ENCODE results near the gene DOCK7. TPM values are rescaled to one million over a fixed set of nuclear protein-coding genes. Genes with fewer than 3 reads are reported as not detected.

The DOCK7 gene, protein sequence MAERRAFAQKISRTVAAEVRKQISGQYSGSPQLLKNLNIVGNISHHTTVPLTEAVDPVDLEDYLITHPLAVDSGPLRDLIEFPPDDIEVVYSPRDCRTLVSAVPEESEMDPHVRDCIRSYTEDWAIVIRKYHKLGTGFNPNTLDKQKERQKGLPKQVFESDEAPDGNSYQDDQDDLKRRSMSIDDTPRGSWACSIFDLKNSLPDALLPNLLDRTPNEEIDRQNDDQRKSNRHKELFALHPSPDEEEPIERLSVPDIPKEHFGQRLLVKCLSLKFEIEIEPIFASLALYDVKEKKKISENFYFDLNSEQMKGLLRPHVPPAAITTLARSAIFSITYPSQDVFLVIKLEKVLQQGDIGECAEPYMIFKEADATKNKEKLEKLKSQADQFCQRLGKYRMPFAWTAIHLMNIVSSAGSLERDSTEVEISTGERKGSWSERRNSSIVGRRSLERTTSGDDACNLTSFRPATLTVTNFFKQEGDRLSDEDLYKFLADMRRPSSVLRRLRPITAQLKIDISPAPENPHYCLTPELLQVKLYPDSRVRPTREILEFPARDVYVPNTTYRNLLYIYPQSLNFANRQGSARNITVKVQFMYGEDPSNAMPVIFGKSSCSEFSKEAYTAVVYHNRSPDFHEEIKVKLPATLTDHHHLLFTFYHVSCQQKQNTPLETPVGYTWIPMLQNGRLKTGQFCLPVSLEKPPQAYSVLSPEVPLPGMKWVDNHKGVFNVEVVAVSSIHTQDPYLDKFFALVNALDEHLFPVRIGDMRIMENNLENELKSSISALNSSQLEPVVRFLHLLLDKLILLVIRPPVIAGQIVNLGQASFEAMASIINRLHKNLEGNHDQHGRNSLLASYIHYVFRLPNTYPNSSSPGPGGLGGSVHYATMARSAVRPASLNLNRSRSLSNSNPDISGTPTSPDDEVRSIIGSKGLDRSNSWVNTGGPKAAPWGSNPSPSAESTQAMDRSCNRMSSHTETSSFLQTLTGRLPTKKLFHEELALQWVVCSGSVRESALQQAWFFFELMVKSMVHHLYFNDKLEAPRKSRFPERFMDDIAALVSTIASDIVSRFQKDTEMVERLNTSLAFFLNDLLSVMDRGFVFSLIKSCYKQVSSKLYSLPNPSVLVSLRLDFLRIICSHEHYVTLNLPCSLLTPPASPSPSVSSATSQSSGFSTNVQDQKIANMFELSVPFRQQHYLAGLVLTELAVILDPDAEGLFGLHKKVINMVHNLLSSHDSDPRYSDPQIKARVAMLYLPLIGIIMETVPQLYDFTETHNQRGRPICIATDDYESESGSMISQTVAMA (N-terminal part only)
- total RNA-seq (10 to 100 TPM; 40.3 to 64.1 TPM), polyA plus RNA-seq (10 to 100 TPM in 1 of 2 donors, 1 to 10 TPM in 1; 6.1 to 18.2 TPM)
- long read RNA-seq, donor 1, partial matches to known transcripts, result 6 of 9 reads
- long read RNA-seq, donor 1, other reads (novel, unspliced or antisense), result 3 of 9 reads
- long read RNA-seq, donor 2, full-length matches to known transcripts, result 3 of 14 reads
- long read RNA-seq, donor 2, partial matches to known transcripts, result 5 of 14 reads
- long read RNA-seq, donor 2, other reads (novel, unspliced or antisense), result 6 of 14 reads

DNA sequence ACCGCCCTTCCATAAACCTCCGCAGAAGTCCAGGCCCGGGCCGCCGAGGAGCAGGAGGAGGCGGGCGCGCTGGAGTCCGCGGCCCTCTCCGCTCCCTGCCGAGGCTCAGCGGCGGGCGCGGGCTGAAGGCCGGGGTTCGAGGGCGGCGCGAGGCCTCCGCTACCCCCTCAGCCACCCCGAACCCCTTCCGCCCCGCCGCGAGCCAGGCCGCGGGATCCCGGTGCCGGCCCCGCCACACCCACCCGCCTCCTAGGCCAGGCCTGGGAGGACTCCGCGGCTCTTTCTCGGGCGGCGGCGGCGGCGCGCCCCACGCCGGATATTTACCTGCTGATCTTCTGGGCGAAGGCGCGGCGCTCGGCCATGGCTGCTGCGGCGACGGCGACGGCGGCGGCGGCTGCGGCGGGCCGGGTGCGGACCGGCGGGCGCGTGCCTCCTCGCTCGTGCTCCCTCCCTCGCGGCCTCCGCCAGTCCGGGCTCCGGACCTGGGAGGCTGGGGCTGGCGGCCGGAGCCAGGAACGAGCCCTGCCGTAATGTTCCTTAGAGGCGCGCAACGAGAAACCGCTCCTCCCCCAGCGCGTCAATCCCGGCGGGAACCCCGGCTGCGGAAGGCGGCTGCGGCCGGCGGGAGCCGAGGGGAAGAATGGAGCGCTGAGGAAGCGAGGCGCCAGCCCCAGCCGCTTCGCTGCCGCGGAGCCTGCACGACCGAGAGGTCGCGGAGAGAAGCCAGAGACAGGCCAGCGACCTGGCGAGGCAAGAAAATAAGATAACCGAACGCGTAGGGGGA, at the start of gene DOCK7:
DOCK7 (minus strand) TSS at position 484 of the 784 bp plus-strand sequence; CDS start at position 362, 122 bp downstream.
- Histone ChIP-seq H3K27ac (ENCODE audit: low read depth in 1 of 2, low read length in 2 of 2) (peak within 1 kb of the TSS; percentile 23 to 71), H3K27me3 (ENCODE audit: control insufficient read depth in 1 of 2, insufficient read depth in 2 of 2, low read length in 1 of 2) (no peaks in the 10 kb centered on the region), H3K36me3 (ENCODE audit: control insufficient read depth in 1 of 2, insufficient read depth in 2 of 2, low read length in 1 of 2) (no peaks in the 10 kb centered on the region), H3K4me1 (ENCODE audit: control insufficient read depth in 1 of 2, insufficient read depth in 2 of 2, low read length in 2 of 2) (peaks cover 0 to 4% of the 10 kb centered on the region in 2 donors), H3K9me3 (ENCODE audit: control insufficient read depth, low read length) (no peaks in the 10 kb centered on the region), H3K4me3 (ENCODE audit: low read length in 2 of 2) (peak within 1 kb of the TSS; percentile 86 to 94)
- ATAC-seq (ENCODE audit: low FRiP score), result peak; percentile 92
- intact Hi-C loops (cut with DNase I), result loop anchor here in 1 of 2 donors (5.0 kb wide), 1 partner anchor 39 kb away; no protein-coding TSS in a partner anchor
- WGBS, 2 donors, result 0% methylated on average over 77 to 107 of the region's 107 CpGs
- DNase-seq, result peak; percentile 88 to 94

GRCh38 chr1:62735491-62736171, 47.4 kb upstream of the DOCK7 start:
- intact Hi-C loops (cut with DNase I), result no loop called here
- Histone ChIP-seq H3K36me3 (ENCODE audit: control insufficient read depth in 1 of 2, insufficient read depth in 2 of 2, low read length in 1 of 2) (no peaks in the 10 kb centered on the region), H3K27me3 (ENCODE audit: control insufficient read depth in 1 of 2, insufficient read depth in 2 of 2, low read length in 1 of 2) (no peaks in the 10 kb centered on the region), H3K9me3 (ENCODE audit: control insufficient read depth, low read length) (no peaks in the 10 kb centered on the region), H3K4me3 (ENCODE audit: low read length in 2 of 2) (no peak overlapping the region), H3K4me1 (ENCODE audit: control insufficient read depth in 1 of 2, insufficient read depth in 2 of 2, low read length in 2 of 2) (peaks cover 0 to 2% of the 10 kb centered on the region in 2 donors), H3K27ac (ENCODE audit: low read depth in 1 of 2, low read length in 2 of 2) (no peak overlapping the region)
- ATAC-seq (ENCODE audit: low FRiP score) (no peak), DNase-seq (no peak)
- 47 to 51% methylated on average over 3 of the region's 3 CpGs for WGBS, 2 donors

- no peak for ATAC-seq (ENCODE audit: low FRiP score)
- 50 to 64% methylated on average over 3 of the region's 3 CpGs for WGBS, 2 donors
- H3K36me3 ChIP-seq (ENCODE audit: control insufficient read depth in 1 of 2, insufficient read depth in 2 of 2, low read length in 1 of 2), result no peaks in the 10 kb centered on the region
Measured at GRCh38 chr1:62732331-62732730, 44.1 kb upstream of the DOCK7 start.

DNA sequence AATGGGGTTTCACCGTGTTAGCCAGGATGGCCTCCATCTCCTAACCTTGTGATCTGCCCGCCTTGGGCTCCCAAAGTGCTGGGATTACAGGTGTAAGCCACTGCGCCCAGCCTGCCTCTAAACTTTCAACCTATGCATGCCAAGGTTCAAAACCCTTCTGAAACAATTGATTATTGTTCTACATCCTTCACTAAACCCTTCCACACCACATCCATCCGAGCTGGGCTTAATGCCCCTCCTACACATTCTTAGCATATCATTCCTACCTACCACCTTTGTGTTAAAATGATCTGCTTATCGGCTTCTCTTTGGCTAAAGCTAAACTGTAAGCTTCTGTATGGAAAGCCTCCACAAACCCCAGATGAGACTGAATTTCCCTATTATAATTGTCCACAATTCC, 40.8 kb upstream of the DOCK7 start:
- Histone ChIP-seq H3K9me3 (ENCODE audit: control insufficient read depth, low read length) (no peaks in the 10 kb centered on the region), H3K36me3 (ENCODE audit: control insufficient read depth in 1 of 2, insufficient read depth in 2 of 2, low read length in 1 of 2) (no peaks in the 10 kb centered on the region), H3K4me3 (ENCODE audit: low read length in 2 of 2) (no peak overlapping the region), H3K4me1 (ENCODE audit: control insufficient read depth in 1 of 2, insufficient read depth in 2 of 2, low read length in 2 of 2) (peaks cover 0 to 3% of the 10 kb centered on the region in 2 donors), H3K27ac (ENCODE audit: low read depth in 1 of 2, low read length in 2 of 2) (no peak overlapping the region), H3K27me3 (ENCODE audit: control insufficient read depth in 1 of 2, insufficient read depth in 2 of 2, low read length in 1 of 2) (no peaks in the 10 kb centered on the region)
- WGBS, 2 donors, result 85 to 90% methylated on average over 5 of the region's 5 CpGs
- DNase-seq (no peak), ATAC-seq (ENCODE audit: low FRiP score) (no peak)
- intact Hi-C loops (cut with DNase I), result loop anchor here (5.0 kb wide), 2 partner anchors 37 to 42 kb away; partner anchors contain the start of gene DOCK7 (in 1 of the 2)

More at GRCh38 chr1:62732331-62732730, 44.1 kb upstream of the DOCK7 start:
- no peak overlapping the region for H3K4me3 ChIP-seq (ENCODE audit: low read length in 2 of 2)
- DNase-seq, result no peak
- no peak overlapping the region for H3K27ac ChIP-seq (ENCODE audit: low read depth in 1 of 2, low read length in 2 of 2)
- no peaks in the 10 kb centered on the region for H3K9me3 ChIP-seq (ENCODE audit: control insufficient read depth, low read length)
- H3K27me3 ChIP-seq (ENCODE audit: control insufficient read depth in 1 of 2, insufficient read depth in 2 of 2, low read length in 1 of 2), result no peaks in the 10 kb centered on the region
- intact Hi-C loops (cut with DNase I), result no loop called here
- H3K4me1 ChIP-seq (ENCODE audit: control insufficient read depth in 1 of 2, insufficient read depth in 2 of 2, low read length in 2 of 2), result peaks cover 0 to 2% of the 10 kb centered on the region in 2 donors

DNA sequence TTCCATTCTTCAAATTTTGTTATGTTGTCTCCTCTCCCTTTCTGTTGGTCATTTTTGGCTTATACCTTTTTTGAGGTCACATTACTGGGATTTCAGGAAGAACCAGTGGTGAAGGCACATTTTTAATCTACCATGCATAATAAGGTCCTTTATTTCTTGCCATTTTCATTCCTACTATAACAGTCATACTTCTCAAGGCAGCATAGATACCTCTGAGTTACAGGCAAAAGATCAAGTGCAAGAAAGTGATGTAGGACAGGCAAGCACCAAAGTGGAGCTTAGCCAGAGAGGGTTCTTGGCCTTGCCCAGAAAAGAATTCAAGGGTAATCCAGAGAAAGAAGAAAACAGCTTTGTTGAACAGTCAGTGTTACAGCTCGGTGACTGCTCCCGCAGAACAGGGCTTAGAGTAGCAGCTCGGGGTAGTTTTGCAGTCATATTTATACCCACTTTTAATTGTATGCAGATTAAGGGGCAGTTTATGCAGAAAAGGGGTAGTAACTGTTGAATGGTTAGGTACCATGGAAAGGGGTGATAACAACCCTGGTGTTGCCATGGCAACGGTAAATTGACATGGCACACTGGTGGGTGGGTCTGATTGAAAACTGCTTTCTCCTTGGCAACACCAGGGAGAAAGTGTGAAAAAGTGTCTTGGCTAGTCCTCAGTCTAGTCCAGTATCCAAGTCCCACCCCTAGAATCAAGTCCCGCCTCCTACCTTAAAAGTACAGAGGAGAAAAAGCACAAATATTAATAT, 39.6 kb upstream of the DOCK7 start:
- no peak for DNase-seq
- ATAC-seq (ENCODE audit: low FRiP score), result no peak
- Histone ChIP-seq H3K27ac (ENCODE audit: low read depth in 1 of 2, low read length in 2 of 2) (no peak overlapping the region), H3K36me3 (ENCODE audit: control insufficient read depth in 1 of 2, insufficient read depth in 2 of 2, low read length in 1 of 2) (no peaks in the 10 kb centered on the region), H3K27me3 (ENCODE audit: control insufficient read depth in 1 of 2, insufficient read depth in 2 of 2, low read length in 1 of 2) (no peaks in the 10 kb centered on the region), H3K9me3 (ENCODE audit: control insufficient read depth, low read length) (no peaks in the 10 kb centered on the region), H3K4me3 (ENCODE audit: low read length in 2 of 2) (no peak overlapping the region), H3K4me1 (ENCODE audit: control insufficient read depth in 1 of 2, insufficient read depth in 2 of 2, low read length in 2 of 2) (peaks cover 0 to 3% of the 10 kb centered on the region in 2 donors)
- 72 to 75% methylated on average over 5 of the region's 5 CpGs for WGBS, 2 donors
- intact Hi-C loops (cut with DNase I), result loop anchor here (5.0 kb wide), 2 partner anchors 36 to 41 kb away; partner anchors contain the start of gene DOCK7 (in 1 of the 2)

DNA sequence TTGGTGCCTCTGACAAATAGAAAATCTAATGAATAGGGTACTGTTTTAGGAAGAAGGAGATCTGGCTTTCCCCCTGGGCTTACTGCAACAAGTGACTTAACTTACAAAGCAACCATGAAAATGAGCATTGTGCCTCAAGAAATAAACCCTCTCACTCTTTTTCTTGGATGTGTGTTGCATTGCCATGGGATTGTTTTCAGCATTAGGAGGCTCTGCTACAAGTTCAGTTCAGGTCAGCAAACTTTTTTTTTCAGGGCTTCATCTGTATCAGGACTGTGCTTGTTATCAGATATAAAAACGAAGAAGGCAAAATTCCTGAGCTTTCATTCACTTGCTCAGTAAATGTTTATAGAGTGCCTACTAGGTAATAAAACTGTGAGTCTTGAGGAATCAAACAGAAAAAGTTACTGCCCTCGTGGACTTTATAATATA, 37.8 kb upstream of the DOCK7 start:
- Histone ChIP-seq H3K27me3 (ENCODE audit: control insufficient read depth in 1 of 2, insufficient read depth in 2 of 2, low read length in 1 of 2) (no peaks in the 10 kb centered on the region), H3K36me3 (ENCODE audit: control insufficient read depth in 1 of 2, insufficient read depth in 2 of 2, low read length in 1 of 2) (no peaks in the 10 kb centered on the region), H3K27ac (ENCODE audit: low read depth in 1 of 2, low read length in 2 of 2) (no peak overlapping the region), H3K4me1 (ENCODE audit: control insufficient read depth in 1 of 2, insufficient read depth in 2 of 2, low read length in 2 of 2) (peaks cover 0 to 3% of the 10 kb centered on the region in 2 donors), H3K9me3 (ENCODE audit: control insufficient read depth, low read length) (no peaks in the 10 kb centered on the region), H3K4me3 (ENCODE audit: low read length in 2 of 2) (no peak overlapping the region)
- 7 to 12% methylated on average over 2 of the region's 2 CpGs for WGBS, 2 donors
- no peak for ATAC-seq (ENCODE audit: low FRiP score)
- intact Hi-C loops (cut with DNase I), result loop anchor here (5.0 kb wide), 2 partner anchors 34 to 39 kb away; partner anchors contain the start of gene DOCK7 (in 1 of the 2)
- no peak for DNase-seq

All from aorta (tissue), 5 donors.